PC-9 (cell line): ENCODE data around the gene CCT8L2.
"Not testable (repeated sequence)": the region's sequence is repeated elsewhere in the genome, so short reads cannot be mapped to it uniquely, and the experiment has no call there.

Experiments
- EZH2 ChIP-seq: fragments of 200-600 bp; sonication (generic); IDR thresholded peaks from 2 replicates; pipeline ENCODE4 v1.8.0; 2017; ENCODE audit warnings: antibody characterized with exemption, low read depth
- TF ChIP-seq, protein P1 (sequence below): fragments of 200-600 bp; sonication (generic); conservative IDR thresholded peaks from 2 replicates; pipeline ENCODE4 v1.6.1; 2017; ENCODE audit warnings: mixed run types, antibody characterized with exemption, mild to moderate bottlenecking, moderate library complexity

DNA sequence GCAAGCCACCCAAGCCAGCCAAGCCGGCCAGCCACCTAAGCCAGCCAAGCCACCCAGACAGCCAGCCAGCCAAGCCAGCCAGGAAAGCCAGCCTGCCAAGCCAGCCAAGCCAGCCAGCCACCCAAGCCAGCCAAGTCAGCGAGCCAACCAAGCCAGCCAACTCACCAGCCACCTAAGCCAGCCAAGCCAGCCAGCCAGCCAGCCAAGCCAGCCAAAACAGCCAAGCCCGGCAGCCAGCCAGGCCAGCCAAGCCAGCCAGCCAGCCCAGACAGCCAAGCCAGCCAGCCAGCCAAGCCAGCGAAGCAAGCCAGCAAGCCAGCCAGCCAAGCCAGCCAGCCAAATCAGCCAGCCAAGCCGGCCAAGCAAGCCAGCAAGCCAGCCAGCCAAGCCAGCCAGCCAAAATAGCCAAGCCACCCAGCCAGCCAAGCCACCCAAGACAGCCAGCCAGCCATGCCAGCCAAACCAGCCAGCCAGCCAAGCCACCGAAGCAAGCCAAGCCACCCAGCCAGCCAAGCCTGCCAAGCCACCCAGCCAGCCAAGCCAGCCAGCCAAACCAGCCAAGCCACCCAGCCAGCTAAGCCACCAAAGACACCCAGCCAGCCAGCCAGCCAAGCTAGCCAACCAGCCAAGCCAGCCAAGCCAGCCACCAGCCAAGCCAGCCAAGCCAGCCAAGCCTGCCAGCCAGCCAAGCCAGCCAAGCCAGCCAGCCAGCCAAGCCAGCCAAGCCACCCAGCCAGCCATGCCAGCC is 27.6 kb downstream of the CCT8L2 start:
- TF ChIP-seq, protein P1, sequence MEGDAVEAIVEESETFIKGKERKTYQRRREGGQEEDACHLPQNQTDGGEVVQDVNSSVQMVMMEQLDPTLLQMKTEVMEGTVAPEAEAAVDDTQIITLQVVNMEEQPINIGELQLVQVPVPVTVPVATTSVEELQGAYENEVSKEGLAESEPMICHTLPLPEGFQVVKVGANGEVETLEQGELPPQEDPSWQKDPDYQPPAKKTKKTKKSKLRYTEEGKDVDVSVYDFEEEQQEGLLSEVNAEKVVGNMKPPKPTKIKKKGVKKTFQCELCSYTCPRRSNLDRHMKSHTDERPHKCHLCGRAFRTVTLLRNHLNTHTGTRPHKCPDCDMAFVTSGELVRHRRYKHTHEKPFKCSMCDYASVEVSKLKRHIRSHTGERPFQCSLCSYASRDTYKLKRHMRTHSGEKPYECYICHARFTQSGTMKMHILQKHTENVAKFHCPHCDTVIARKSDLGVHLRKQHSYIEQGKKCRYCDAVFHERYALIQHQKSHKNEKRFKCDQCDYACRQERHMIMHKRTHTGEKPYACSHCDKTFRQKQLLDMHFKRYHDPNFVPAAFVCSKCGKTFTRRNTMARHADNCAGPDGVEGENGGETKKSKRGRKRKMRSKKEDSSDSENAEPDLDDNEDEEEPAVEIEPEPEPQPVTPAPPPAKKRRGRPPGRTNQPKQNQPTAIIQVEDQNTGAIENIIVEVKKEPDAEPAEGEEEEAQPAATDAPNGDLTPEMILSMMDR, result not testable (repeated sequence)
- TF ChIP-seq EZH2, result not testable (repeated sequence)
